K562 (cell line): ENCODE results near the gene ATP6V0D1. TPM values are rescaled to one million over a fixed set of nuclear protein-coding genes. Genes with fewer than 3 reads are reported as not detected.

Experiments
- ADNP ChIP-seq: fragments of 200-800 bp; sonication (Bioruptor generic); IDR thresholded peaks from 2 replicates; pipeline ENCODE4 v1.6.1; 2016; ENCODE audit warnings: missing genetic modification characterization, missing compliant biosample characterization
- BACH1 ChIP-seq: fragments of 200-800 bp; sonication (Bioruptor generic); IDR thresholded peaks from 2 replicates; pipeline ENCODE4 v1.6.1; 2016; ENCODE audit warnings: missing genetic modification characterization, missing compliant biosample characterization
- CTBP1 ChIP-seq: fragments of 450-650 bp; IDR thresholded peaks from 2 replicates; pipeline ENCODE4 v1.6.1; 2016; ENCODE audit warnings: borderline replicate concordance
- HDAC1 ChIP-seq, 2 experiments: fragments of 450-650 bp; IDR thresholded peaks; 2 replicates each; pipeline ENCODE4 v1.6.1; 2016 to 2017; ENCODE audit warnings: inconsistent platforms in 1 of 2, mild to moderate bottlenecking in 1 of 2, moderate library complexity in 1 of 2
- KAT7 ChIP-seq: sonication (generic); formaldehyde crosslinking; IDR thresholded peaks from 2 replicates; pipeline ENCODE4 v1.8.0; 2022; ENCODE audit warnings: missing genetic modification reagents, mild to moderate bottlenecking, borderline replicate concordance
- KDM2B ChIP-seq: fragments of 250-450 bp; sonication (Bioruptor Pico); IDR thresholded peaks from 2 replicates; pipeline ENCODE4 v1.8.0; 2021; ENCODE audit warnings: mild to moderate bottlenecking, moderate library complexity
- KHSRP ChIP-seq: fragments of 450-650 bp; IDR thresholded peaks from 2 replicates; pipeline ENCODE4 v1.6.1; 2017
- NR2C1 ChIP-seq, 2 experiments: fragments of 450-650 bp; IDR thresholded peaks; 2 replicates each; pipeline ENCODE4 v1.6.1; 2017; ENCODE audit warnings: mild to moderate bottlenecking in 2 of 2, antibody characterized with exemption in 1 of 2, inconsistent platforms in 1 of 2, missing compliant biosample characterization in 1 of 2, missing genetic modification characterization in 1 of 2
- RBM34 ChIP-seq: fragments of 200-400 bp; formaldehyde crosslinking; IDR thresholded peaks from 2 replicates; pipeline ENCODE4 v1.6.1; 2018; ENCODE audit warnings: low read length, borderline replicate concordance; ENCODE audit not compliant: insufficient read depth
- SMARCB1 ChIP-seq: IDR thresholded peaks from 2 replicates; pipeline ENCODE4 v1.6.1; 2011; ENCODE audit warnings: improper control_type of control experiment, low read depth; ENCODE audit not compliant: insufficient read length
- SRSF3 ChIP-seq: fragments of 200-400 bp; formaldehyde crosslinking; IDR thresholded peaks from 2 replicates; pipeline ENCODE4 v1.6.1; 2016; ENCODE audit warnings: mild to moderate bottlenecking, low read length, moderate library complexity; ENCODE audit not compliant: insufficient read depth
- TCF7L2 ChIP-seq: fragments of 150-350 bp; IDR thresholded peaks from 2 replicates; pipeline ENCODE4 v1.6.1; 2016; ENCODE audit warnings: low read depth, mild to moderate bottlenecking, low read length, moderate library complexity
- ZBTB7A ChIP-seq: IDR thresholded peaks from 2 replicates; pipeline ENCODE4 v1.6.1; 2011; ENCODE audit warnings: low read depth, mild to moderate bottlenecking, low read length, moderate library complexity, borderline replicate concordance; ENCODE audit not compliant: control insufficient read depth
- ZFP36 ChIP-seq: fragments of 150-350 bp; IDR thresholded peaks from 2 replicates; pipeline ENCODE4 v1.6.1; 2018; ENCODE audit warnings: low read length, low read depth; ENCODE audit not compliant: partially characterized antibody
- ZFPM2 ChIP-seq: fragments of 250-450 bp; sonication (Bioruptor Pico); IDR thresholded peaks from 2 replicates; pipeline ENCODE4 v1.5.1; 2022; ENCODE audit warnings: mild to moderate bottlenecking
- ZKSCAN8 ChIP-seq: fragments of 200-800 bp; sonication (Bioruptor generic); IDR thresholded peaks from 2 replicates; pipeline ENCODE4 v1.6.1; 2016; ENCODE audit warnings: missing genetic modification characterization, missing compliant biosample characterization
- ZNF507 ChIP-seq: conservative IDR thresholded peaks from 2 replicates; pipeline ENCODE4 v1.6.1; 2017; ENCODE audit warnings: missing genetic modification characterization, missing compliant biosample characterization
- polyA plus RNA-seq, 8 experiments: library from polyadenylated mRNA; depleted of rRNA in 4 of 8; stranded (reverse) in 5 of 8; unstranded in 3 of 8; fragments of >200 nt; fragmentation: Nextera tagmentation in 2 of 8; fragmentation: Illumina TruSeq in 1 of 8; extraction: Ambion mirVana in 2 of 8; extraction: Trizol in 1 of 8; gene quantifications; 2 replicates each; pipeline versions ENCODE4 v1.2.1 to v1.2.3, GENCODE V29; 2011 to 2014; ENCODE audit warnings: inconsistent platforms in 1 of 8, missing spikeins in 1 of 8
- total RNA-seq, 7 experiments: library from RNA; depleted of rRNA in 6 of 7; stranded (reverse); fragments of >200 nt in 6 of 7; fragmentation: Illumina TruSeq in 2 of 7; extraction: Trizol in 2 of 7; gene quantifications; 2 replicates each; pipeline versions ENCODE4 v1.2.1 to v1.2.3, GENCODE V29; 2011 to 2021; ENCODE audit warnings: low replicate concordance in 1 of 7
- TF ChIP-seq, protein P1 (sequence below): sonication (generic); formaldehyde crosslinking; IDR thresholded peaks from 2 replicates; pipeline ENCODE4 v1.8.0; 2022; ENCODE audit warnings: missing genetic modification reagents, mild to moderate bottlenecking, moderate library complexity, borderline replicate concordance
- TF ChIP-seq, protein P2 (sequence below), 2 experiments: fragments of 450-650 bp in 1 of 2; IDR thresholded peaks; 2 replicates each; pipeline ENCODE4 v1.6.1; 2011 to 2017; ENCODE audit warnings: low read depth in 2 of 2, antibody characterized with exemption in 1 of 2, borderline replicate concordance in 1 of 2, low read length in 1 of 2, mild to moderate bottlenecking in 1 of 2, mixed read lengths in 1 of 2; ENCODE audit not compliant: control insufficient read depth in 1 of 2

The ATP6V0D1 gene
- total and polyA plus RNA-seq, 9 of the 15 experiments (the other 6 are each of a cell fraction or from before 2014, with no cell fraction given): 23.2 to 69.7 (median 45.6) TPM

DNA sequence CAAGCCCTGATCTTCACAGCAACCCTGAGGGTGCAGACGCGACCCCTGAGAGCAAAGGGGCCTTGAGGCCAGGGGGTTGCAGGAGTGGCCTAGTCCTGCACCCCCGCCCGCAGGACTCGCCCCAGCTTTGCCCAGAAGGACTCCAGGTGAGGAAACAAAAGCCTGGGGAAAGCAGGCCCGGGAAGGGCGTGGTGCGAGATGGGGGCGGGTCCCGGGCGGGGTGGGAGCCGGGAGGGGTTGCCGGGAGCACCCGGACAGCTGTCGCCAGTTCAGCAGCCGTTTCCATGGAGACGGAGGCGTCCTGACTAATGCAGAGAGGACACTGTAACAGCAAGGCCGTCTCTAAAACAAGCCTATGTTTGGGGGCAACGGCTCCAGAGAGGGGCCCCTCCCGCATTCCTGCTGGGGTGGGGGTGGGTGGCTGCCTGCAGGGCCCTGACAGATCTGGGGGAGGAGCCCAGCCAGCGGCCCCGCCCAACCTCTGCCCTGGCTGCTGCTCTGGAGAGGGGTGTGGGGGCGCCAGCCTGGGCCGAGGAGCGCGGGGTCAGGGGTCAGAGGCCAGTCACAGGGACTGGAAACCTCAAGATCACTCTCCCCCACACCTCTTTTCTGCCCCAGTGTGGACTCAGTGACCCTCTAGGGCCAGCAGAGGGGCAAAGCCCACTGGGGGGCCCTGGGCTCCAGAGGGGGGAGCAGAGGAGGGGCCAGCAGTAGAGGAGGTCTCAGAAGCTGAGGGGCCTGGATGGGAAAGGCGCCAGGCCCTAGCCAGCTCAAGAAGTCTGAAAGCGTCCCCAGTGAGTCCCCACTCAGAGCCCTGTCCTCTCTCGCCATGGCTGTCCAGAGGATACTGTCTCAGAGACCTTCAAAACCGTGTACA is 84.6 kb downstream of the ATP6V0D1 start (continued):
- no peak for TF ChIP-seq RBM34
- TF ChIP-seq KDM2B: no peak
- no peak for TF ChIP-seq ADNP (tag)
- no peak for TF ChIP-seq ZNF507 (tag)
- TF ChIP-seq BACH1: no peak
- no peak for TF ChIP-seq ZFPM2 (CRISPR knock-in tag)
- TF ChIP-seq KAT7 (CRISPR knock-in tag): no peak
- TF ChIP-seq SRSF3: no peak
- TF ChIP-seq TCF7L2: no peak
- no peak for TF ChIP-seq CTBP1
- TF ChIP-seq, protein P1, sequence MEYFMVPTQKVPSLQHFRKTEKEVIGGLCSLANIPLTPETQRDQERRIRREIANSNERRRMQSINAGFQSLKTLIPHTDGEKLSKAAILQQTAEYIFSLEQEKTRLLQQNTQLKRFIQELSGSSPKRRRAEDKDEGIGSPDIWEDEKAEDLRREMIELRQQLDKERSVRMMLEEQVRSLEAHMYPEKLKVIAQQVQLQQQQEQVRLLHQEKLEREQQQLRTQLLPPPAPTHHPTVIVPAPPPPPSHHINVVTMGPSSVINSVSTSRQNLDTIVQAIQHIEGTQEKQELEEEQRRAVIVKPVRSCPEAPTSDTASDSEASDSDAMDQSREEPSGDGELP: peak; percentile 96
- peak; percentile 87; the same call in 1 of the 2 replicates for TF ChIP-seq ZBTB7A
- TF ChIP-seq ZKSCAN8 (CRISPR knock-in tag): no peak
- TF ChIP-seq SMARCB1: no peak
- TF ChIP-seq HDAC1 (IDR thresholded peaks at IDR 0.05): peak in 1 of 2 experiments; percentile 58; a peak in 1 of 4 replicates
- no peak for TF ChIP-seq KHSRP
- peak; percentile 90 for TF ChIP-seq NR2C1 (IDR thresholded peaks at IDR 0.05)
- TF ChIP-seq NR2C1 (tag; IDR thresholded peaks at IDR 0.05): peak; percentile 90
- no peak for TF ChIP-seq ZFP36
- TF ChIP-seq, protein P2, sequence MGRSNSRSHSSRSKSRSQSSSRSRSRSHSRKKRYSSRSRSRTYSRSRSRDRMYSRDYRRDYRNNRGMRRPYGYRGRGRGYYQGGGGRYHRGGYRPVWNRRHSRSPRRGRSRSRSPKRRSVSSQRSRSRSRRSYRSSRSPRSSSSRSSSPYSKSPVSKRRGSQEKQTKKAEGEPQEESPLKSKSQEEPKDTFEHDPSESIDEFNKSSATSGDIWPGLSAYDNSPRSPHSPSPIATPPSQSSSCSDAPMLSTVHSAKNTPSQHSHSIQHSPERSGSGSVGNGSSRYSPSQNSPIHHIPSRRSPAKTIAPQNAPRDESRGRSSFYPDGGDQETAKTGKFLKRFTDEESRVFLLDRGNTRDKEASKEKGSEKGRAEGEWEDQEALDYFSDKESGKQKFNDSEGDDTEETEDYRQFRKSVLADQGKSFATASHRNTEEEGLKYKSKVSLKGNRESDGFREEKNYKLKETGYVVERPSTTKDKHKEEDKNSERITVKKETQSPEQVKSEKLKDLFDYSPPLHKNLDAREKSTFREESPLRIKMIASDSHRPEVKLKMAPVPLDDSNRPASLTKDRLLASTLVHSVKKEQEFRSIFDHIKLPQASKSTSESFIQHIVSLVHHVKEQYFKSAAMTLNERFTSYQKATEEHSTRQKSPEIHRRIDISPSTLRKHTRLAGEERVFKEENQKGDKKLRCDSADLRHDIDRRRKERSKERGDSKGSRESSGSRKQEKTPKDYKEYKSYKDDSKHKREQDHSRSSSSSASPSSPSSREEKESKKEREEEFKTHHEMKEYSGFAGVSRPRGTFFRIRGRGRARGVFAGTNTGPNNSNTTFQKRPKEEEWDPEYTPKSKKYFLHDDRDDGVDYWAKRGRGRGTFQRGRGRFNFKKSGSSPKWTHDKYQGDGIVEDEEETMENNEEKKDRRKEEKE (IDR thresholded peaks at IDR 0.05; ENCODE audit: borderline replicate concordance in 1 of 2, control insufficient read depth in 1 of 2, low read depth in 2 of 2, low read length in 1 of 2): no peak
